Ascending aorta (tissue), 2 donors: ENCODE data around the gene PARD3B. TPM values are rescaled to one million over a fixed set of nuclear protein-coding genes. Genes with fewer than 3 reads are reported as not detected.

Source experiments
- DNase-seq, 2 donors: peaks; one replicate each; pipeline ENCODE4 v3.0.0-alpha.2; 2019; ENCODE audit warnings: low spot score in 2 of 2
- H3K27ac ChIP-seq, 2 donors: fragments of 200-600 bp; sonication (generic); one replicate each; pipeline ENCODE4 v1.5.1; 2016 to 2017; ENCODE audit warnings: mild to moderate bottlenecking in 1 of 2
- H3K27me3 ChIP-seq: fragments of 200-600 bp; sonication (generic); one replicate; pipeline ENCODE4 v1.5.1; 2017
- H3K36me3 ChIP-seq, 2 donors: fragments of 200-600 bp; sonication (generic); one replicate each; pipeline ENCODE4 v1.5.1; 2016
- H3K4me1 ChIP-seq, 2 donors: fragments of 200-600 bp; sonication (generic); one replicate each; pipeline ENCODE4 v1.5.1; 2016 to 2017; ENCODE audit warnings: mild to moderate bottlenecking in 1 of 2
- H3K4me3 ChIP-seq, 2 donors: fragments of 200-600 bp; sonication (generic); one replicate each; pipeline ENCODE4 v1.5.1; 2016 to 2017; ENCODE audit warnings: mild to moderate bottlenecking in 1 of 2
- H3K9me3 ChIP-seq, 2 donors: fragments of 200-600 bp; sonication (generic); one replicate each; pipeline ENCODE4 v1.5.1; 2016
- CTCF ChIP-seq, 3 experiments: fragments of 200-600 bp in 2 of 3; fragments of 450-650 bp in 1 of 3; sonication (generic) in 2 of 3; IDR thresholded peaks; one replicate each; pipeline ENCODE4 v1.5.1; 2016 to 2019; ENCODE audit warnings: antibody characterized with exemption in 3 of 3, mild to moderate bottlenecking in 1 of 3, moderate library complexity in 1 of 3
- intact Hi-C: fragments of 100-400 bp; cut with DNase I; formaldehyde crosslinking; loops from one replicate; pipeline ENCODE4 v1.15.1; 2023
- total RNA-seq: library from RNA; depleted of rRNA; stranded (reverse); fragments of >200 nt; gene quantifications from one replicate; pipeline ENCODE4 v1.1.0, GENCODE V29; 2016

PARD3B gene
- total RNA-seq, 1 donor from 2014 or later = 9.5 TPM

DNA sequence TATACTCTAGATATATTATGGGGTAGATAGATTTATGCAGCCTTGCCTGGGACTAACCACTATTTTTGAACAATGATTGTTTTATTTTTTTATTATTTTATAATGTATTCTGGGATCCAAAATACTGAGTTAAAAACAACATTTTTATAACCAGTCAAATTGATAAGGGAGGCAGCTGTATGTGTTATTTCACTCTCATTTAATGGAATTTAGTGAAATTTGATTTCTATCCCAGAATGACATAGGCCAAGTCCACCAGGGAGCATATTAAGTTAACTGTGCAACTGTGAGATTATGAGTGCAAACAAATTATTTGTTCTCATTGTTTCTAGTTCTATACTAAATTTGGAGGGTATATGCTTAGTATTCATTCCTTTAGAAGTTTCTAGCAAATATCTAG is 583.5 kb downstream of the PARD3B start:
- Histone ChIP-seq H3K4me1 (no peaks in the 10 kb centered on the region), H3K36me3 (peaks cover 0 to 9% of the 10 kb centered on the region in 2 donors), H3K27me3 (no peaks in the 10 kb centered on the region), H3K4me3 (no peak overlapping the region), H3K27ac (no peak overlapping the region), H3K9me3 (no peaks in the 10 kb centered on the region)
- intact Hi-C loops = no loop called here
- DNase-seq = no peak
- no peak for TF ChIP-seq CTCF (IDR thresholded peaks at IDR 0.05)

DNA sequence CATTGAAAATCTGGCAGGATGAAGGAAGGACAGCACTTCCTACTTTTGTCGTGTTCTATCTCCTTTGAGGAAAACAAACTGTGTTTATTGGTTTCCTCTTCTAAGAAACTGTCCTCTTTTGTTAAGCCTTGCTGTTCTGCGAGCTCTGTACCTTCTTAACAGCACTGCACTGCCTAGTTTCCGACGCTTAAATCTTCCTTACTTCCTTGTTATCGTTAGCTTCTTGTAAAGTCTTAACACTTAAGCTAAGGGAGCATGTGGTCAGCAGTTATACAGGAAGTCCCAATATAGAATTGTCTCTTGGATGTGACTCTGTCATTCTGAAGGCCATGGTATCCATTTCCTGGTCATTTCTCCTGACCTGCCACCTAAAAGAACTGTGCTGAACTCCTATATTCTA is 584.3 kb downstream of the PARD3B start:
- Histone ChIP-seq H3K9me3 (no peaks in the 10 kb centered on the region), H3K4me1 (no peaks in the 10 kb centered on the region), H3K27ac (no peak overlapping the region), H3K36me3 (peaks cover 0 to 9% of the 10 kb centered on the region in 2 donors), H3K4me3 (no peak overlapping the region), H3K27me3 (no peaks in the 10 kb centered on the region)
- DNase-seq = no peak
- intact Hi-C loops = no loop called here
- TF ChIP-seq CTCF (IDR thresholded peaks at IDR 0.05) = no peak

- no peak for TF ChIP-seq CTCF (IDR thresholded peaks at IDR 0.05)
- H3K27me3 ChIP-seq = no peaks in the 10 kb centered on the region
- H3K4me3 ChIP-seq = no peak overlapping the region
- no peaks in the 10 kb centered on the region for H3K4me1 ChIP-seq
- intact Hi-C loops = no loop called here
- no peak overlapping the region for H3K27ac ChIP-seq
- peaks cover 0 to 8% of the 10 kb centered on the region in 2 donors for H3K36me3 ChIP-seq
- H3K9me3 ChIP-seq = no peaks in the 10 kb centered on the region
- no peak for DNase-seq
Measured at GRCh38 chr2:205130111-205130829, 585.0 kb downstream of the PARD3B start.

GRCh38 chr2:205133544-205133943 is 588.3 kb downstream of the PARD3B start:
- intact Hi-C loops = no loop called here
- Histone ChIP-seq H3K27ac (no peak overlapping the region), H3K4me3 (no peak overlapping the region), H3K27me3 (no peaks in the 10 kb centered on the region), H3K4me1 (no peaks in the 10 kb centered on the region), H3K36me3 (no peaks in the 10 kb centered on the region), H3K9me3 (no peaks in the 10 kb centered on the region)
- no peak for TF ChIP-seq CTCF (IDR thresholded peaks at IDR 0.05)
- no peak for DNase-seq

GRCh38 chr2:205138735-205139134 is 593.5 kb downstream of the PARD3B start:
- no peak for DNase-seq
- TF ChIP-seq CTCF (IDR thresholded peaks at IDR 0.05) = no peak
- no peaks in the 10 kb centered on the region for H3K36me3 ChIP-seq

More at GRCh38 chr2:205138735-205139134, 593.5 kb downstream of the PARD3B start:
- intact Hi-C loops = no loop called here
- Histone ChIP-seq H3K27ac (no peak overlapping the region), H3K4me3 (no peak overlapping the region), H3K9me3 (no peaks in the 10 kb centered on the region), H3K27me3 (no peaks in the 10 kb centered on the region), H3K4me1 (peaks cover 0 to 5% of the 10 kb centered on the region in 2 donors)
